NCI-H2227 (cell line): ENCODE measurements around the gene SUGCT.

Source experiments
- DNase-seq: peaks from one replicate; lab custom pipeline; 2025; ENCODE audit not compliant: unreplicated experiment; lab: John Stamatoyannopoulos, UW

SUGCT gene

DNA sequence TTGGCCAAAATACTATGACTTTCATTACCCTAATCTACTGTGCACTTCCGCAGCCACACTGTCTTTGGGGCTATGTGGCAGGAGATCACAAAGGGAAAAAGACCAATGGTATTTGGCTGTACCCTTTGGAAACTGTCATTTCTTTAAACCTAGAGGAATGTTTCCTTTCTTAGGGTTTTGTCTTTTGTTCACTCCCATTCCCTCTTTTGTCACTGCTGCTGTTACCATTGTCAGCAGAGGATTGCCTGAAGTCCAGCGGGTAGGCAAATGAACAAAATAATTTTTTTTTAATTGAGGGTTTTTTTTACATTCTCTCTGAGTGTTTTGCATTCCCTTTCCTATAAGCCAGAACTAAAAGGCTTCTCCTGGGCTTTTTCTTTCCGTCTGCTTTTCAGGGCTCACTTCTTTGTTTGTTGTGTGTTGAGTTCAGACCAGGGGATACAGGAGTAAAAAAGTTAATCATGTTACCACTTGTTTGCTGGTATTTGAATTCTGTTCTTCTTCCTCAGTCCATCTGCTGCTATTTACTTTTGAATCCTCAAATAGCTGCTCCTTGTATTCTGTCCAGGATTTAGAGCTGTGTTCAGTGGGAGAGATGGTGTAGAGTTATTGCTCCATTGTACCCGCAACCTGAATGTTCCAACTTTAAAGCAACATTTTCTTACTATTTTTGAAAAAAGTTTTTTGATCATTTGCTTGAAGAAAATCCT, 374.6 kb downstream of the SUGCT start:
- DNase-seq, result no peak

DNA sequence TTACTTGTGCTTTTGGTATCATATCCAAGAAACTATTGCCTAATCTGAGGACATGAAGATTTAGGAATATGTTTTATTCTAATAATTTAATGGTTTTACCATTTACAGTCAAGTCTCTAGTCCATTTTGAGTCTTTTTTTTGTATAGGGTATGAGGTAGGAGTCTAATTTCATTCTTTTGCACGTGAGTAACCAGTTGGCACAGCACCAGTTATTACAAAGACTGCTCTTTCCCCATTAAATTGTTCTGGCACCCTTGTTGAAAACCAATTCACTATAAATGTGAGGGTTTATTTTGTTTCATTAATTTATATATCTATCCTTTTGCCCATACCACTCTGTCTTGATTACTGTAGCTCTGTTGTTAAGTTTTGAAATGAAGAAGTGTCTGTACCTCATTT, 381.6 kb downstream of the SUGCT start:
- no peak for DNase-seq

DNA sequence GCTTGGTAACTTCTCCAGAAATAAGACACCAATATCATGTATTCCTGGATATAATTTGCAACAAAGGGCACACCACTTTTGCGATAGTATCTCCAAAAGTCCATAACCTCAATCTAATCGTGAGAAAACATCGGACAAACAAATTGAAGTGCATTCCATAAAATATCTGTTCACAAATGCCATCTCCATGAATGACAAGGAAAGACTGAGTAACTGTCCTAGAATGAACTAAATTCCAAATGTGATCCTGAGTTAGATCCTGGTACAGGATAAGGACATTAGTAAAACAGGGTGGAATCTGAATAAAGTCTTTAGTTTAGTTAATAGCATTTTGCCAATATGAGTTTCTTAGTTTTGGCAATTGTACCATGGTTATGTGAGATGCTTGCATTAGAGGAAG, 384.2 kb downstream of the SUGCT start:
- no peak for DNase-seq

DNA sequence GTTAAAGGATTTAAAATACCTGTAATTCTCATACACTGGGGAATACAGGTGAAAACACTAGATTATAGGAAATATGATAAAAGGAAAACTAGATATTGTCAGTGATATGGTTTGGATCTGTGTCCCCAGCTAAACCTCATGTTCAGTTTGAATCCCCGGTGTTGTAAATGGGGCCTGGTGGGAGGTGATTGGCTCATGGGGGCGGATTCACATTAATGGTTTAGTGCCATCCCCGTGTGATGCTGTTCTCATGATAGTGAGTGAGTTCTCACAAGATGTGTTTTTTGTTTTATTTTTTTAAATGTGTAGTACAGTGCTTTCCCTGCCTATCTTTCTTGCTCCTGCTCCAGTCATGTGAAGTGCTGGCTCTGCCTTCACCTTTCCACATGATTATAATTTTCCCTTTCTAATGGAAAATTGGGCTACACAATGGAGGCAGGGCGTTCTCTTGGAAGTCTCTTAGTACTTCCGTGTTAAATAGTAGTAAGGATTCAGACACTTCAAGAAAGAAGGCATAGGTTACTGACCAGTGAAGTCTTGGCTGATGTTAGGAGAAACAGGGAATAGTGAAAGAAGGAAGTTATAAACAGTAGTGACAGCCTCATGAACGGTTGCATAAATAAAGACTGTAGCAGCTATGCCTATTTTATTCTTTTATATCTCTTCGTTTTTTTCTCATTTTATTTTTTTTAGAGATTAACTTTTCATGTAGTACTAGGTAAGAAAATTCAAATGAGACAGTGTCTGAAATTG, 386.4 kb downstream of the SUGCT start:
- no peak for DNase-seq

DNA sequence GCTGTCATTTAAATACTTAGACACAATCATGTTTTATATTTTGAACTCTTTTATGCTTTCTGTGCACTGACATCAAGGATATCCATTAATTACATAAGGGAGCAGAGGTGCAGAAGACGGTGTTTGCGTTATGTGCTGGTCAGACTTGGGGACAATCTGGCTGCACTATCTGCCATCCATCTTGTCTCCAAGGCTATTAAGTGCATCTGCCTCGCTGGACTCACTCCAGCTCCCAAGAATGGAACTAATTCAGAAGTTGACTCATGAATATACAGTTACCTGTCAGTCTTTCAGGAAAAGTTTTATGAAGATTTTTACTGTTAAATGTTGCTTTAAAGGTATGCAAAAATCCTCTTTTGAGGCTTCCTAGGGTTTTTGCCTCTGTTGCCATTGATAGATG, 391.0 kb downstream of the SUGCT start:
- DNase-seq, result no peak

DNA sequence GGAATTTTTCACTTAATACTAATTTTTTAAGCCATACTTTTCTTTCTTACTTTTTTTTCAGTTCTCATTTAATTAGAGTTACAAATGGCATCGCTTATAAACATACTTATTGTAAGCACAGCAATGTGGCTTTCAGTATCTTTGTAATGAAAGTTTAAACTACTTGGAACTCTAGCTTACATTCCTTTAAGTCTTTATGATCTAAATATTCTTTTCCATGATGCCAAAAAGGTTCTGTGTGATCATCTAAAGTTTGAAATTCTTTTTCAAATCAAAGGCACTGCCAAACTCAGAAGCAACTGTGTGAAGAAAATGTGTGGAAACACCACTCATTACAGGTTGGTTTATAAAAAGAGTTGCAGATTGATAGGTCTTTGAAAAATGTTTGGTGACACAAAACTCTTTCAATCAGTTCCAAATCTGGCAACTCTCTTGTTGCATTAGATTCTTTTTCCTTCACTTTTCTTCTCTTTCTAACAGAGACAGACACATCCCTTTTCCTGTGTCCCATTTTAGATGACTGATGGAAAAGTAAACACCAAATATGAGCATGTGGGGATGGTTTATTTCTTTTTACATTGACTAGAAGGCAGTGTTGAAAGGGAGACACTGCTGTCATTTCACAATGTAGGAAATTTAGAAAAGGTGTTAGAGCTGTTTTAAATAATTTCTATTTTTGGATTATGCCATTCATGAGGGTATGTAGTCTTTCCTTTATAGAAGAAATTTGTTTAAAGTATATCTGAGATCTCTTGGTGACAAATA, 392.3 kb downstream of the SUGCT start:
- DNase-seq, result no peak

DNA sequence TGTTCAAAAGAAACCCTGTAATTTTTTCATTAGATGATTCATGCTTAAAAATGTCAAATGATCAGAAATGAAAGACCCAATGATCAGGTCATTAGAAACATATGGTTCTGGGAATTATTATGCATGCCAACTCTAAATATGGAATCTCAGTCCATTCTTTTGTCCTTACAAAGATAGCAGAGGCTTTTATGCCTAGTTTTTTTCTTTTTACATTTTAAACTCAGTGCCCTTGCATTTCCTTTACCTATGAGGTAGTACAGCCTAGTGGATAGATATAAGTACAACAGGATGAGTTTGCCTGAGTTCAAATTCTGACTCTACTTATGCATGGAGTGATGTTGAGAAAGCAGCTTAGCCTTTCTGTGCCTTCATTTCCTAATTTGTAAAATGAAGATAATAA, 392.9 kb downstream of the SUGCT start:
- DNase-seq, result no peak

DNA sequence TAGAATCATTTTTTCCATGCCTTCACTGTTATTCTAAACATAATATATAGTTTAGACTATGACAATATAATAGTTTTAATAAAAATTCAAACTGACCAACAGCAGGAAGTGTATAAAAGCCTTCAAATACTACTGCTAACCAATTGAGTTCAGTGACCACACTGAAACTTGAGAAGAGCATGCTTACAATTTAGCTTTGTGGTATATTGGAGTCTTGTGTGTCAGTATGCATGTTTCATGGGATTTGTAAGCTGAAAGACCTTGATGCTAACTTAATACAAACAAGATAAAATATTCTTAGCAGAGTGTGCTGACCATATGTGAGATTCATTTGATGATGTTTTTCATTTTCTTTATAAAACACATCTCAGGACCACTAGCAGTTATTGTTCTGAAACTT, 395.5 kb downstream of the SUGCT start:
- DNase-seq, result no peak

DNA sequence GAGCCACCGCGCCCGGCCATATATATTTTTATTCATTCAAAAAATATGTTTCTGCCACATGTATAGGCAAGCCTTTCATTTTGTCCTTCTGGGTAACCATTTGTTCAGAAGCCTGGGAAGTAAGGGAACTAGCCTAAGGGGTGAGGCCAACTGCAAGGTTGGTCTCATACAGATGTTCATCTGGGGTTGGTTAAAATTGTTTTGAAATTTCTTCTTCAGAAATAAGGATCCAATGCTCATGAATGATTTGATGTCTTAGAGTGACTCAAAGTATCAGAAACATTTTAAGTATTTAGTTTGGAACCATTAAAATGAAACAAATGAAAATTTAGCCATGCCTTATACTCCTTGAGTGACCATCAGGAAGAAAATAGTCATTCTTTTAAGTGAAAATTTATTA, 397.2 kb downstream of the SUGCT start:
- no peak for DNase-seq

DNA sequence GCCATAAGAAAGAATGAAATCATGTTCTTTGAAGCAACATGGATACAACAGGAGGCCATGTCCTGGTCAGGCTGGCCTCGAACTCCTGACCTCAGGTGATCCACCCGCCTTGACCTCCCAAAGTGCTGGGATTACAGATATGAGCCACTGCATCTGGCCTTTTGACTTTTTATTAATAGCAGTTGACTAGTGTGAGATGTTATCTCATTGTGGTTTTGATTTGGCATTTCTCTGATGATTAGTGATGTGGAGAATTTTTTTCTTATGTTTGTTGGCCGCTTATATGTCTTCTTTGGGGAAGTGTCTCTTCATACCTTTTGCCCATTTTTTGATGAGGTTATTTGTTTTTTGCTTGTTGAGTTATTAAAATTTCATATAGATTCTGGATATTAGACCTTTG, 400.9 kb downstream of the SUGCT start:
- no peak for DNase-seq

DNA sequence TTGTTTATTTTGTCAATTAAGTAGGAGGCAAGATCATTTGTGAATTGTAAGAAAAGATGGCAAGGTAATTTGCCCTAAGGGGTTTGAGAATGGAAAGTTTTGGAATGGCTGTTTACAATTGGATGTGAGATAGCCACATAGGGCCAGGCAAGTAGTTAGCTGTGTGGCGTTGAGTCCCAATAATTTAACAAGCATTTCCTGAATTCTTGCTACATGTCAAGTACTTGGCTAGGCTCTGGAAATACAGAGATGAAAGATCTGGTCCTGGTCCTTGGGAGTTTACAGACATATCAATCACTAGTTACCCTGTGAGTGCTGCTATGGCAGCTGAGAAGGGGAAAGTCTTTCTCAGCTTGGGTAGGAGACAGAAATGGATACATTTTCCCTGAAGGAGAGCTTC, 401.6 kb downstream of the SUGCT start:
- no peak for DNase-seq

DNA sequence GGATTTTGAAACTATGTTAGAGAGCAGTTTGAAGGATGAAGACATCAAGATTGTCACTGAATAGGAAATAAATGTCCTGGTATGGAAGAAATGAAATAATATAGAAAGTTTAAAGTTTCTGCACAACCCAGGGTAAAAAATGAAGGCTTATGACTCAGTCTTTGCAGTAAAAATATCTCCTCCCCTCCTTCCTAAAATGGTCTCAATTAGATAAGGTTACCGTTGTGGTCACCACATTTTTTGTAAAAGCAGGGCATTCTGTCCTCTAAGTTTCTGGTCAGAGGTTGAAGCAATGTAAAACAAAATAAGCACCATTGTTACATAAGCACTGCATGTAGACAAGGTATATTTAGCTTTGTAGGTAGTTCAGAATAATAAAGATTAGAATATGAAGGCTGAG, 403.5 kb downstream of the SUGCT start:
- DNase-seq, result no peak

DNA sequence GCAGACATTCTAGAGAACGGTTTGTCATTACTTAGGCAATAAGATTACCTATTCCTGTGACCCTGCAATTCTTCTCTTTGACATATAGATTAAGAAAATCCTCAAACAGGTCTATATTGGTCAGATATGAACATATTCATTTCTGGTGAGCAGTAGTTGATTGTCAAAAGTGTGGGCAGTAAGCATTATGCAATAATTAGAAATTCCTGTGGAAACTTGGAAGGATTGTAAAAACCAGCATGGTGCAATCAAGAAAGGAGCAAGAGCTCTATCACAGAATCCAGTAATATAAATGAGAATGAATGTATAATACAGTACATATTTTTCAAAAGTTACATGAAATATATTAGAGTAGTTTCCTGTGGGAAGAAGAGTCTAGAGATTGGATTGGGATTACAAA, 406.5 kb downstream of the SUGCT start:
- no peak for DNase-seq

DNA sequence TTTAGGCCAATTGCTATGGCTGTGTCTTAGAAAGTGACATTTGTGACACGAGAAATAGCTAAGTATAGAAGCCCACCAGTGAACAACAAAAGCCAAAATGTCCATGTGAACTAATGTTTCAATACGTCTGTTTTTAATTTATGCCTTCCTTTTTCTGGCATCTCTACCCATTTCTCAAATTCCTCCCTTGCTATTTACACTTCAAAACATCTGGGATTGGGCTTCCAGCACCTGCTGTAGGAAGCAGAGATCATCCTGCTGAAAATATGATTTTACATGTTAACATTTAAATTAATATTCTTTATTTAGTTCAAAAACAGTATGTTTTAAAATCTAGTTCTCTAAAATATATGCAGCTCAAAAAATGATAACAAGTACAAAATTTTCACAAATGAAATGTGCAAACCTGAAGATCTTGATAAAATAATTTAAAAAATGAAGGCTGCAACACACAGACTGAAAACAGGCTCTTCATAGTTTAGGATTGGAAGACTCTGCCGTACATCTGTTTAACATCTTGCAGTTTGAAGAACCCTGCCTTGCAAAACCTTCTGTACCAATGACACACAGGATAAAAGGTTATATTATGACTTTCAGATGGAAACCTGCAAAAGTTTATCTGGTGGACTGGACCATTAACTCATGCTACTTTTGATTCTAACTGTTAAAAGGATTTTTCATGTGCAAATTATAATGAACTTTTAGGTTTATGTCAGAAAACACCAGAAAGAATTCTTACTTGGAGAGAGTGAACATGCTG, 408.4 kb downstream of the SUGCT start:
- no peak for DNase-seq

DNA sequence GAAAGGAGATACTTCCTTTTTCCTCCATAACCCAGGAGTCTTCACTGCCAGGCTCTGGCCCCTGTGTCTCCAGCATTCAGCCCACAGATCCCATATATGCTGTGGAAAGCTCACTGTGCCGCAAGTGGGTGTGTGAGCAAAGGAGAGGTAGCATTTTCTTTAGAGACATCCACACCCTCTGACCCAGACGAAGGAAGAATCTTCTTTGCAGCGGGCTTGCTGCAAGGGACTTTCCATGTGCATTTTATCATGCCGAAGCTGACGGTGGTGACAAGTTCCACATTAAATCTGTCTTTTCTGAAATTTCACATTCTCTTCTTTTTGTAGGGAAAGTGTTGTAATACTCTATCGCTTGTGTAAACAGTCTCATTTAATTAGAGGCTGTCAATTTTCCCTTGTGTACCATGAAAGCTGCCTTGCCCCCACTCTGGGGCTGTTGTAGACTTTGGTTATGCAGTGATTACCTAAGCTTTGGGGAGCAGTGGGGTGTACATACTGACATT, 409.5 kb downstream of the SUGCT start:
- DNase-seq, result no peak

DNA sequence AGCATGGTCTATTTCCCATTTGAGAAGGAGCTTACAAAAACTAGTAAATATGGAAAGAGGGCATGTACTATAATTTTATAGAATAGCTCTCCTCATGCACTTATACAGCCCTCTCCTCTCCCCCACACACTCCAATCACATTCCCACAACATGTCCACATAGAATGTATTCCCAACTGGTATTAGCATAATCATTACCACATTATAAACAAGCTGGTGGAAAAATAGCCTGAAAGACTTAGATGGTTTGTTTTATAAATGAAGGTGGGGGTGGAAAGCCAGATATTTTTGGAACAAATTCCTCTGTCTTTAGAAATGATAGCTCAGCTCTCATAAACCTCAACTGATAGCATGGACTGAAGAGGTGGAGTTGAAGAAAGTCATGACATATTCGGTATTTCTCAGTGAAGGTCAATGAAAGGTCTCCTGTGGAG, 410.1 kb downstream of the SUGCT start:
- no peak for DNase-seq

DNA sequence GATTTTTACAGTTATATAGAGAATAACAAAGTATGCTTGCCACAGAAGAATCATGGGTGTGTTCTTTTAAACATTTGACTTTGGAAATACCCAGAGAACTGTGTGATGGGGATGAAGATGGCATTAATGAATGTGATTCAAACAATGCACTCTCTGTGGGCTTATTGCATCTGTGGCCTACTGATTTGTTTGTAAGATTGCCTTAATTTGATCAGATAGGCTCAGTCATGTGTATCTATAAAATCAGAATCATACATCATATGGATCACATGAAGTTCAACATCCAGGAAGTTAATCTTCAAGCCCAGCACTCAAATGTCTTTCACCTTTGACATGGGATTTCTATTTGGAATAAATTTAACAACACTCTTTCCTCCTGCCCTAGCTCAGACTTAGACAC, 410.9 kb downstream of the SUGCT start:
- no peak for DNase-seq

DNA sequence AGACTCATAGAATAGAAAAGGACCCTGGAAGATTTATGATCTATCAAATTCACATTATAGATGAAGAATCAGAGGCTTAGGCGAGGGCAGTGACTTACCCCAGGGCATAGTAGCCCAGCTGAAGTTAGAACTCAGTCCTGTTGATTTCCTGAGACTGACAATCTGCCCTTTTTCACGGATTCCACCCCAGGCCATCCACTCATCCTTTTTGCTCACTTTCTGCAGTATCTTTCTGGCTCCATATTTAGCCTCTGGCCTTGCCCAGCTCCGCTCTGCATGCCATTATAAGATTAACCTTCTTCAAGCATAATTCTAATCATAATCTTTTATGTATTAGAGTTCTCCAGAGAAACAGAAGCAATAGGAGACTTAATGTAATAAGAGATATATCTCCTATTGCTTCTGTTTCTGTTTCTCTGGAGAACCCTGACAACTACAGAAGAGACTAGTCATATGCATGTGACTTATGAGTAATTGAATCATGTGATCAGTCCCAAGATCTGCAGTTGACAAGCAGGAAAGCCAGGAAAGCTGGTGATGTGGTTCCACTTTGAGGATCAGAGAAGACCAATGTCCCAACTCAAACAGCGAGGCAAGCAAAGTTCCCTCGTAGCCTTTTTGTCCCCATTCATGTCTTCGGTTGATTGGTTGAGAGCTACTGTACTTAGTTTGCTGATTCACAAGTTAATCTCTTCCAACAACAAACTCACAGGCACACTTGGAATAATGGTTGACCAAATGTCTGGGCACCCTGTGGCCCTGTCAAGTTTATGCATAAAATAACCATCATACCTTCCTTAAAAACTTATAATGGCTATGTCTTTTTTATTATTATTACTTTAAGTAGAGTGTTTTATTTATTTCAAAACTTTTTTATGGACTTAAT, 412.1 kb downstream of the SUGCT start:
- no peak for DNase-seq

DNA sequence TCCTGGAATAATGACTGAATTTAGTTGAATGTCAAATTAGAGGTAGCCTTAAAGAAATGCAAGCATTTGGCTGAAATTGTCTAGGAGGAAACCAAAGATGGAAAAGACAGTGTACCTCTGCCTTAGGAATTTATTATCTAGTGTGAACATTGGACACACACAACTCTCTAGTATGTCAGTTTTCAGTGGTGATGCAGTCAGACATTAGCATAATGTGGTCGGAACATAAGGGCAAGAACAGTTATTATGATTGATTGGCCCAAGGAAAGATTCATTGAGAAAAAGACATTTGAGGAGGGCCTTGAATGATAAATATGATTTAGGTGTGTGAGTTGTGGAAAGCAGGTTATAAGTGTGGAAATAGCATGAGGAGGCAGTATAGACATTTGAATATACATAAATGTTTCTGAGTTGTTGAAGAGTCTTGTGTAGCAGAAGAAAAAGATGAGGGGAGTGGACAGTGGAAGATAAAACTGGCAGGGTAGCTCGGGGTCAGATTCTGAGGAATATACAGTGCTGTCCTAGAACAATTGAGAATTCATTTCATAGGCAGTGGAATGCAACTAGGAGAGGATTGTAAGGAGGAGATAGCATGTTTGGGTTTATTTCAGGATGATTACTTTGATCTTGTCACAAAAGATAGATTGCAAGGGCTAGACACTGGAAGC, 414.7 kb downstream of the SUGCT start:
- no peak for DNase-seq
